Liver (tissue), 3 donors: ENCODE results near the gene SPDYA.

ENCODE experiments used
- GABPA ChIP-seq, 2 donors: IDR thresholded peaks in 1 of 2; conservative IDR thresholded peaks in 1 of 2; 2 replicates each; pipeline ENCODE4 v1.6.1; 2016; ENCODE audit warnings: antibody characterized with exemption in 2 of 2, mild to moderate bottlenecking in 1 of 2, moderate library complexity in 1 of 2
- REST ChIP-seq: IDR thresholded peaks from 2 replicates; pipeline ENCODE4 v1.6.1; 2016; ENCODE audit warnings: antibody characterized with exemption, mild to moderate bottlenecking
- TF ChIP-seq, protein P1 (sequence below): fragments of 150-350 bp; IDR thresholded peaks from 2 replicates; pipeline ENCODE4 v1.5.1; 2017; ENCODE audit warnings: improper control_type of control experiment, low read depth, low read length; ENCODE audit not compliant: missing input control
- donor health status: healthy.
- donor health status: healthy.

DNA sequence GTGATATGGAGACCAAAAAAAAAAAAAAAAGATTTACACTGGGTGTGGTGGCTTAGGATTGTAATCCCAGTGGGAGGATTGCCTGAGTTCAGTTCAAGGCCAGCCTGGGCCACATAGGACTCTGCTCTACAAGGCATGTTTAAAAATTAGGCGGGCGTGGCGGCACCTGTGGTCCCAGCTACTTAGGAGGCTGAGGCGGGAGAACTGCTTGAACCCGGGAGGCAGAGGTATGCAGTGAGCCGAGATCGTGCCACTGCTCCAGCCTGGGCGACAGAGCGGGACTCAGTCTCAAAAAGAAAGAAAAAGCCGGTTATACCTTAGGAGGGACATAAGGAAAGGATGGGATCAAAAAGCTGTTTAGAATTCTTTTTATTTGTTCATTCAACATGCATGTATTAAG lies 707 bp upstream of the SPDYA start:
- TF ChIP-seq, protein P1, sequence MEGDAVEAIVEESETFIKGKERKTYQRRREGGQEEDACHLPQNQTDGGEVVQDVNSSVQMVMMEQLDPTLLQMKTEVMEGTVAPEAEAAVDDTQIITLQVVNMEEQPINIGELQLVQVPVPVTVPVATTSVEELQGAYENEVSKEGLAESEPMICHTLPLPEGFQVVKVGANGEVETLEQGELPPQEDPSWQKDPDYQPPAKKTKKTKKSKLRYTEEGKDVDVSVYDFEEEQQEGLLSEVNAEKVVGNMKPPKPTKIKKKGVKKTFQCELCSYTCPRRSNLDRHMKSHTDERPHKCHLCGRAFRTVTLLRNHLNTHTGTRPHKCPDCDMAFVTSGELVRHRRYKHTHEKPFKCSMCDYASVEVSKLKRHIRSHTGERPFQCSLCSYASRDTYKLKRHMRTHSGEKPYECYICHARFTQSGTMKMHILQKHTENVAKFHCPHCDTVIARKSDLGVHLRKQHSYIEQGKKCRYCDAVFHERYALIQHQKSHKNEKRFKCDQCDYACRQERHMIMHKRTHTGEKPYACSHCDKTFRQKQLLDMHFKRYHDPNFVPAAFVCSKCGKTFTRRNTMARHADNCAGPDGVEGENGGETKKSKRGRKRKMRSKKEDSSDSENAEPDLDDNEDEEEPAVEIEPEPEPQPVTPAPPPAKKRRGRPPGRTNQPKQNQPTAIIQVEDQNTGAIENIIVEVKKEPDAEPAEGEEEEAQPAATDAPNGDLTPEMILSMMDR, result no peak
- TF ChIP-seq REST, result no peak
- TF ChIP-seq GABPA (IDR thresholded peaks at IDR 0.05 in 1 of 2, conservative IDR thresholded peaks at IDR 0.05 in 1 of 2), result no peak
